Measurements from ENCODE around the gene ZNF808.
"Not testable (repeated sequence)": the region's sequence is repeated elsewhere in the genome, so short reads cannot be mapped to it uniquely, and the experiment has no call there.

The ZNF808 gene

DNA sequence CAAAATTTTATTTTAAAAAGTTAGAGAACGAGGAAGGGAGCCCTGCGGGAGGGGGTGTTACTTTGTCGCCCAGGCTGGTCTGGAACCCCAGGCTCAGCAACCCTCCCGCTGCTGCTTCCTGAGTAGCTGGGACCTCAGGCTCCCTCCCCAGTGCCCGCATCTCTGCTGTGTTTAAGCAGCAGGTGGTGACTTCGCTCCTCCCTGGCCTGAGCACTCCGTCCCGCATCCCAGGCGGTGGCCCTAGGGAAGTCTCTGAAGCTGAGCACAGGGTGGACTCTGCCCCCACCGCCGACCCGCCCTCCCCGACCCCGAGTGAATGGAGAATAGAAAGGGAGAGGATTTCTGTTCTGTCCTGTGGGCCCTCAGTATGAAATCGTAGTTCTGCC lies 73.2 kb downstream of the ZNF808 start:
- peak; percentile 1 for DNase-seq

DNA sequence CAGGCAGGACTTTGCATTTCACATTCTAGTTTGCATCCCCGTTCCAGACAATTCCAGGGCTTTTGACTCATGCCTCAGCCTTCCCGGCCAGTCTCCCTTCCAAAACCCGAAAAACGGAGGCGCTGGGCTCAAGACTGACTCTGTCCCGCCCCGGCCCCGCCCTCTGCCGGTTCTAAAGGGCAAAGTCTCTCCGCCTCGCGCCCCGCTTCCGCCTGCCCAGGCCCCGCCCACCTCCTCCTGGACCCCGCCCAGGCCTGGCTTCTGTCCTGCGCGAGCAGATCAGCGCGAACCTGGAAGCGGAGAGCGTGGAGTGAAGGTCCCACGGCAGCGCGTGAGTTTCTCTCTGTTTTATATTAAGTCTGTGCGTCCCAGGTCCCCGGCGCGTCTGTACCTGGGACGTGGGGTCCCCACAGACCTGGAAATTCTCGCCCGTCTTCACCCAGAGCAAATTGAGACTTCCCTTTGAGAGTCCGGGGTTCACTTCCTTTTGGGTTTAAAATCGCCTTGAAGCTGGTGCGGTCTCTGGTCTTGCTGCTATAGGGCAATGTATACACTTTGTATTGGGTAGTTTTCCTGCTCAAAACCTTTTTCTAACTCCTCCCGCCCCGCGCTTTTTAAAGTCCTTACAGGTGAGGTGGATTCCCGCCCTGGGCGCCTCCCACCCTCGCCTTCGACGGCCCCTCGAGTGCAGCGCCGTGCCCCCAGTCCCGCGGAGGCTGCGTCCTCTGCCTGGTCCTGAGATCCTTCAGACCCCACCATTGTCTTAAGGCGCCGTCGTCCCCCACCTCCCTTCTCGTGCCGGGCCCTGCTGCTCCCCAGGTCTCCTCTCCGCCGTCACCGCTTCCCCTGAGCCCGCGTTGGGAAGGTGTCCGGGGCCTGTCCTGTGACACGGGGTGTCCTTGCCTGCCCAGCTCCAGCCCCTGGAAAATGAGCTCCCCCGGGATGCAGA lies 73.8 kb downstream of the ZNF808 start:
- peak; percentile 86 for DNase-seq

- DNase-seq = not testable (repeated sequence)
Measured at GRCh38 chr19:52601974-52602366, 74.5 kb downstream of the ZNF808 start.

DNA sequence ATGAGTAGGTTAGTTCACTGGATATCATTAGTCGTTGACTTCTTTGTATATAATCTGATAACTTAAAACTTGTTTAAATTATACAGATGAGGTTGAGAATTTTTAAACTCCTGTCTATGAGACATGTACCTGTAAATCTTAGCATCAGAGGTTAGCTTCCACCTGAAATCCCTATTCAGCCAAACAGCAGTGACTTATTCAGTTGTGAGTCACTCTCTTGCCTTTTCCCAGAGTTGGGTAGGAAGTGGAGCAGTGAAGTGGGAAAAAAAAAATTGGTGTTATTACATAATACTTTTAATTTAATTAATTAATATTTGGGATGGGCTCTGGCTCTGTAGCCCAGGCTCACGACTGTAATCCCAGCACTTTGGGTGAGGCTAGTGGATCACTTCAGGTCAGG lies 75.5 kb downstream of the ZNF808 start:
- no peak for DNase-seq

GRCh38 chr19:52603558-52604207 lies 76.2 kb downstream of the ZNF808 start:
- DNase-seq = no peak

Measured in activated CD4-positive, alpha-beta T cell treated with anti-CD3 and anti-CD28 coated beads, Interleukin-10, Interleukin-2, amounts not matched to agents 100 ng/mL and 50 ng/mL, durations not matched to agents 16 hours and 8 hours (primary cell).